B cell (primary cell): ENCODE measurements around the gene PYM1. TPM values are rescaled to one million over a fixed set of nuclear protein-coding genes. Genes with fewer than 3 reads are reported as not detected.

Source experiments
- ATAC-seq: fragments of 200-7000 bp; cut with Tn5 transposase; one replicate; pipeline ENCODE4 v1.10.0; 2021; ENCODE audit warnings: low read depth, mild to moderate bottlenecking, moderate number of reproducible peaks, moderate library complexity
- CTCF ChIA-PET: fragments of 350-600 bp; sonication (Branson Sonifier 250); formaldehyde crosslinking; loops from one replicate; lab custom pipeline; 2021; ENCODE audit warnings: antibody characterized with exemption, inconsistent platforms; lab: Charles Lee
- POLR2A ChIA-PET: fragments of 350-600 bp; sonication (Branson Sonifier 250); formaldehyde crosslinking; loops from one replicate; lab custom pipeline; 2021; ENCODE audit warnings: antibody characterized with exemption; lab: Charles Lee
- DNase-seq: peaks from one replicate; pipeline ENCODE4 v3.0.0; 2013
- H2AFZ ChIP-seq: 2 replicates; pipeline ENCODE4 v1.6.1; 2012; ENCODE audit warnings: mild to moderate bottlenecking, low read depth, low read length; ENCODE audit not compliant: insufficient read depth, poor library complexity, severe bottlenecking
- H3K27ac ChIP-seq, 2 donors: 1 replicate in 1 of 2; 2 replicates in 1 of 2; pipeline ENCODE4 v1.5.1; 2012 to 2013; ENCODE audit warnings: low read length in 2 of 2, mild to moderate bottlenecking in 2 of 2, moderate library complexity in 1 of 2
- H3K27me3 ChIP-seq, 4 experiments: fragments of 200-600 bp in 1 of 4; sonication (generic) in 1 of 4; replicated peaks in 1 of 4; 1 replicate in 2 of 4; 2 replicates in 2 of 4; pipeline versions ENCODE4 v1.6.1 to v1.7.0; 2013 to 2016; ENCODE audit warnings: low read length in 3 of 4, mild to moderate bottlenecking in 2 of 4, mixed read lengths in 1 of 4, moderate library complexity in 1 of 4; ENCODE audit not compliant: insufficient read depth in 4 of 4, control insufficient read depth in 3 of 4; ENCODE audit errors: control extremely low read depth in 1 of 4
- H3K36me3 ChIP-seq, 2 experiments: replicated peaks in 1 of 2; 1 replicate in 1 of 2; 2 replicates in 1 of 2; pipeline versions ENCODE4 v1.6.1 to v1.7.1; 2013; ENCODE audit warnings: low read length in 1 of 2; ENCODE audit not compliant: insufficient read depth in 2 of 2, control insufficient read depth in 1 of 2; ENCODE audit errors: control extremely low read depth in 1 of 2, extremely low read depth in 1 of 2
- H3K4me1 ChIP-seq, 2 donors: fragments of 200-600 bp in 1 of 2; sonication (generic) in 1 of 2; 1 replicate in 1 of 2; 2 replicates in 1 of 2; pipeline versions ENCODE4 v1.5.1 to v1.6.1; 2013 to 2017; ENCODE audit warnings: low read length in 2 of 2; ENCODE audit not compliant: control insufficient read depth in 2 of 2, insufficient read depth in 2 of 2
- H3K4me2 ChIP-seq: replicated peaks from 2 replicates; pipeline ENCODE3; 2012; ENCODE audit warnings: mild to moderate bottlenecking, low read depth, low read length; ENCODE audit not compliant: poor library complexity, severe bottlenecking
- H3K4me3 ChIP-seq, 5 experiments: fragments of 200-600 bp in 1 of 5; sonication (generic) in 1 of 5; 1 replicate in 3 of 5; 2 replicates in 2 of 5; pipeline versions ENCODE4 v1.5.1 to v1.7.0; 2011 to 2016; ENCODE audit warnings: low read length in 4 of 5, mild to moderate bottlenecking in 4 of 5, low read depth in 2 of 5, control low read depth in 1 of 5, moderate library complexity in 1 of 5; ENCODE audit not compliant: insufficient read depth in 1 of 5; ENCODE audit errors: control extremely low read depth in 1 of 5, extremely low read depth in 1 of 5
- H3K79me2 ChIP-seq: fragments of 200-600 bp; sonication (generic); one replicate; pipeline ENCODE4 v1.6.0; 2016; ENCODE audit warnings: low read length; ENCODE audit not compliant: control insufficient read depth, insufficient read depth
- H3K9ac ChIP-seq: fragments of 200-600 bp; sonication (generic); 2 replicates; pipeline ENCODE4 v1.6.1; 2017; ENCODE audit warnings: mild to moderate bottlenecking, low read length, moderate library complexity
- H3K9me3 ChIP-seq, 3 donors: one replicate each; pipeline versions ENCODE4 v1.6.1 to v1.7.1; 2013; ENCODE audit warnings: low read length in 2 of 3; ENCODE audit not compliant: control insufficient read depth in 2 of 3, insufficient read depth in 1 of 3; ENCODE audit errors: control extremely low read depth in 1 of 3
- H4K20me1 ChIP-seq: 2 replicates; pipeline ENCODE4 v1.6.0; 2012; ENCODE audit warnings: mild to moderate bottlenecking, low read length; ENCODE audit not compliant: insufficient read depth, control insufficient read depth, poor library complexity, severe bottlenecking
- H3K27ac Mint-ChIP-seq: one replicate; pipeline ENCODE4 v1.8.0; 2021; ENCODE audit warnings: mixed read lengths
- H3K27me3 Mint-ChIP-seq: one replicate; pipeline ENCODE4 v1.8.0; 2021; ENCODE audit warnings: mixed read lengths
- H3K4me1 Mint-ChIP-seq: one replicate; pipeline ENCODE4 v1.8.0; 2021; ENCODE audit warnings: mixed read lengths
- H3K4me3 Mint-ChIP-seq: one replicate; pipeline ENCODE4 v1.8.0; 2021; ENCODE audit warnings: mixed read lengths
- H3K9me3 Mint-ChIP-seq: one replicate; pipeline ENCODE4 v1.8.0; 2022; ENCODE audit warnings: mixed read lengths; ENCODE audit not compliant: insufficient read depth
- EZH2 ChIP-seq: IDR thresholded peaks from 2 replicates; pipeline ENCODE4 v1.6.1; 2012; ENCODE audit warnings: borderline replicate concordance, low read depth, mild to moderate bottlenecking, moderate library complexity, low read length; ENCODE audit not compliant: insufficient read depth, poor library complexity, severe bottlenecking
- WGBS: methylation state at CpG from one replicate; pipeline ENCODE4 v1.1.5; 2013; ENCODE audit warnings: missing lambda C conversion rate; ENCODE audit not compliant: insufficient coverage; 5-methylcytosine and 5-hydroxymethylcytosine counted together
- intact Hi-C: fragments of 100-400 bp; cut with micrococcal nuclease; formaldehyde crosslinking; loops from one replicate; pipeline ENCODE4 v1.10.0; 2022
- polyA plus RNA-seq: library from polyadenylated mRNA; depleted of rRNA; stranded (reverse); fragments of >200 nt; gene quantifications from 2 replicates; pipeline ENCODE4 v1.2.3, GENCODE V29; 2012
- total RNA-seq, 2 donors: library from RNA; stranded (reverse); fragments of 120-200 nt in 1 of 2; gene quantifications; 1 replicate in 1 of 2; 2 replicates in 1 of 2; pipeline versions ENCODE4 v1.2.3 to v1.2.4, GENCODE V29; 2013 to 2022
- TF ChIP-seq, protein P1 (sequence below): fragments of 200-600 bp; IDR thresholded peaks from one replicate; pipeline ENCODE4 v1.8.0; 2022; ENCODE audit warnings: antibody characterized with exemption, mild to moderate bottlenecking

Gene PYM1
- total and polyA plus RNA-seq, 2 donors (not counting 1 experiment from before 2014, with no cell fraction given), result 22.5 to 39.2 TPM

- H3K9me3 ChIP-seq, result peaks cover 3 to 18% (median 4%) of the 10 kb centered on the region in 3 donors
- ChIA-PET POLR2A (interaction anchor here (0.7 kb wide), 1 partner anchor 279 kb away, joined by 3 read pairs; no protein-coding TSS in a partner anchor), CTCF (no interaction called here)
- H3K9ac ChIP-seq, result no peak overlapping the region
- H2AFZ ChIP-seq, result no peak overlapping the region
- no peak overlapping the region for H3K27ac ChIP-seq
- Mint-ChIP-seq H3K4me3 (no peak overlapping the region), H3K4me1 (no peaks in the 10 kb centered on the region), H3K27me3 (peaks cover 4% of the 10 kb centered on the region), H3K9me3 (peaks cover 3% of the 10 kb centered on the region), H3K27ac (no peak overlapping the region)
- ATAC-seq, result no peak
- TF ChIP-seq, protein P1, sequence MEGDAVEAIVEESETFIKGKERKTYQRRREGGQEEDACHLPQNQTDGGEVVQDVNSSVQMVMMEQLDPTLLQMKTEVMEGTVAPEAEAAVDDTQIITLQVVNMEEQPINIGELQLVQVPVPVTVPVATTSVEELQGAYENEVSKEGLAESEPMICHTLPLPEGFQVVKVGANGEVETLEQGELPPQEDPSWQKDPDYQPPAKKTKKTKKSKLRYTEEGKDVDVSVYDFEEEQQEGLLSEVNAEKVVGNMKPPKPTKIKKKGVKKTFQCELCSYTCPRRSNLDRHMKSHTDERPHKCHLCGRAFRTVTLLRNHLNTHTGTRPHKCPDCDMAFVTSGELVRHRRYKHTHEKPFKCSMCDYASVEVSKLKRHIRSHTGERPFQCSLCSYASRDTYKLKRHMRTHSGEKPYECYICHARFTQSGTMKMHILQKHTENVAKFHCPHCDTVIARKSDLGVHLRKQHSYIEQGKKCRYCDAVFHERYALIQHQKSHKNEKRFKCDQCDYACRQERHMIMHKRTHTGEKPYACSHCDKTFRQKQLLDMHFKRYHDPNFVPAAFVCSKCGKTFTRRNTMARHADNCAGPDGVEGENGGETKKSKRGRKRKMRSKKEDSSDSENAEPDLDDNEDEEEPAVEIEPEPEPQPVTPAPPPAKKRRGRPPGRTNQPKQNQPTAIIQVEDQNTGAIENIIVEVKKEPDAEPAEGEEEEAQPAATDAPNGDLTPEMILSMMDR, result no peak
- no peak for TF ChIP-seq EZH2
- no peak for DNase-seq
- H4K20me1 ChIP-seq, result no peaks in the 10 kb centered on the region
- no peak overlapping the region for H3K4me2 ChIP-seq
- no peaks in the 10 kb centered on the region for H3K4me1 ChIP-seq
- no peaks in the 10 kb centered on the region for H3K79me2 ChIP-seq
- 94% methylated on average over 2 of the region's 8 CpGs for WGBS
- H3K4me3 ChIP-seq, result no peak overlapping the region
- intact Hi-C loops, result no loop called here
- H3K36me3 ChIP-seq, result no peaks in the 10 kb centered on the region
- no peaks in the 10 kb centered on the region for H3K27me3 ChIP-seq
Measured at GRCh38 chr12:55861396-55861795, 66.3 kb downstream of the PYM1 start.

- H3K79me2 ChIP-seq, result no peaks in the 10 kb centered on the region
- Mint-ChIP-seq H3K4me3 (no peak overlapping the region), H3K27ac (no peak overlapping the region), H3K4me1 (no peaks in the 10 kb centered on the region), H3K27me3 (peaks cover 32% of the 10 kb centered on the region), H3K9me3 (no peaks in the 10 kb centered on the region)
- no peaks in the 10 kb centered on the region for H4K20me1 ChIP-seq
- no peak overlapping the region for H3K27ac ChIP-seq
- TF ChIP-seq, protein P1, result no peak
- TF ChIP-seq EZH2, result no peak
- DNase-seq (no peak), ATAC-seq (no peak)
- no CpG with 5 or more reads among the region's 1 CpG for WGBS
- no peaks in the 10 kb centered on the region for H3K4me1 ChIP-seq
- H3K36me3 ChIP-seq, result no peaks in the 10 kb centered on the region
- ChIA-PET CTCF (no interaction called here), POLR2A (no interaction called here)
- H3K9ac ChIP-seq, result no peak overlapping the region
- no peak overlapping the region for H2AFZ ChIP-seq
- no peak overlapping the region for H3K4me2 ChIP-seq
- H3K27me3 ChIP-seq, result peaks cover 0 to 10% (median 9%) of the 10 kb centered on the region in 4 experiments
- intact Hi-C loops, result no loop called here
- H3K9me3 ChIP-seq, result no peaks in the 10 kb centered on the region
- no peak overlapping the region for H3K4me3 ChIP-seq
Measured at GRCh38 chr12:55852740-55853139, 75.0 kb downstream of the PYM1 start.

Other genes with a start within 250 kb of the PYM1 start
- gene ITGA7, start 220.0 kb downstream of the PYM1 start, total RNA-seq, result 2.4 and 2.7 TPM in 2 replicates
- 3.3 and 5.2 TPM in 2 replicates for gene ITGA7, start 220.0 kb downstream of the PYM1 start, polyA plus RNA-seq
- gene BLOC1S1, start 211.8 kb downstream of the PYM1 start, total RNA-seq, result 67.1 and 71.1 TPM in 2 replicates
- gene BLOC1S1, start 211.8 kb downstream of the PYM1 start, polyA plus RNA-seq, result 176 and 229 TPM in 2 replicates
- gene RDH5, start 207.5 kb downstream of the PYM1 start, total RNA-seq, result 37.8 and 38.1 TPM in 2 replicates
- 32.6 and 34.0 TPM in 2 replicates for gene RDH5, start 207.5 kb downstream of the PYM1 start, polyA plus RNA-seq
- gene CD63, start 198.9 kb downstream of the PYM1 start, total RNA-seq, result 104 TPM in 2 replicates
- 43.0 and 52.0 TPM in 2 replicates for gene CD63, start 198.9 kb downstream of the PYM1 start, polyA plus RNA-seq
- 11.3 and 12.2 TPM in 2 replicates for gene GDF11, start 184.8 kb downstream of the PYM1 start, total RNA-seq
- gene GDF11, start 184.8 kb downstream of the PYM1 start, polyA plus RNA-seq, result 4.4 and 4.5 TPM in 2 replicates
- gene SARNP, start 110.2 kb downstream of the PYM1 start, total RNA-seq, result 42.8 and 46.4 TPM in 2 replicates
- 22.6 and 33.3 TPM in 2 replicates for gene SARNP, start 110.2 kb downstream of the PYM1 start, polyA plus RNA-seq
- 41.9 and 43.1 TPM in 2 replicates for gene ORMDL2, start 109.9 kb downstream of the PYM1 start, total RNA-seq
- gene ORMDL2, start 109.9 kb downstream of the PYM1 start, polyA plus RNA-seq, result 13.3 and 22.7 TPM in 2 replicates
- gene DNAJC14, start 98.3 kb downstream of the PYM1 start, total RNA-seq, result 35.4 and 38.4 TPM in 2 replicates
- gene DNAJC14, start 98.3 kb downstream of the PYM1 start, polyA plus RNA-seq, result 6.4 and 11.0 TPM in 2 replicates
- gene MMP19, start 85.0 kb downstream of the PYM1 start, total RNA-seq, result 0.12 and 0.42 TPM in 2 replicates
- gene MMP19, start 85.0 kb downstream of the PYM1 start, polyA plus RNA-seq, result not detected in 2 replicates
- gene DGKA, start 3.3 kb upstream of the PYM1 start, total RNA-seq, result 238 and 239 TPM in 2 replicates
- gene DGKA, start 3.3 kb upstream of the PYM1 start, polyA plus RNA-seq, result 269 and 302 TPM in 2 replicates
- 0.32 and 0.90 TPM in 2 replicates for gene PMEL, start 38.1 kb upstream of the PYM1 start, total RNA-seq
- 0.13 and 0.46 TPM in 2 replicates for gene PMEL, start 38.1 kb upstream of the PYM1 start, polyA plus RNA-seq
- 32.7 and 32.8 TPM in 2 replicates for gene CDK2, start 38.9 kb upstream of the PYM1 start, total RNA-seq
- gene CDK2, start 38.9 kb upstream of the PYM1 start, polyA plus RNA-seq, result 10.8 and 21.7 TPM in 2 replicates
- gene RAB5B, start 46.2 kb upstream of the PYM1 start, total RNA-seq, result 96.1 and 111 TPM in 2 replicates
- gene RAB5B, start 46.2 kb upstream of the PYM1 start, polyA plus RNA-seq, result 34.9 and 42.1 TPM in 2 replicates
- gene SUOX, start 69.4 kb upstream of the PYM1 start, total RNA-seq, result 6.3 and 7.5 TPM in 2 replicates
- gene SUOX, start 69.4 kb upstream of the PYM1 start, polyA plus RNA-seq, result 3.1 and 3.4 TPM in 2 replicates
- 7.6 and 8.9 TPM in 2 replicates for gene IKZF4, start 93.1 kb upstream of the PYM1 start, total RNA-seq
- gene IKZF4, start 93.1 kb upstream of the PYM1 start, polyA plus RNA-seq, result 2.3 and 2.4 TPM in 2 replicates
- gene RPS26, start 114.0 kb upstream of the PYM1 start, total RNA-seq, result 19.4 and 21.0 TPM in 2 replicates
- 549 and 2,188 TPM in 2 replicates for gene RPS26, start 114.0 kb upstream of the PYM1 start, polyA plus RNA-seq
- not detected in 2 replicates for gene ERBB3, start 152.3 kb upstream of the PYM1 start, total RNA-seq
- gene ERBB3, start 152.3 kb upstream of the PYM1 start, polyA plus RNA-seq, result 0.06 and 0.10 TPM in 2 replicates
- gene PA2G4, start 176.7 kb upstream of the PYM1 start, total RNA-seq, result 77.3 and 84.6 TPM in 2 replicates
- gene PA2G4, start 176.7 kb upstream of the PYM1 start, polyA plus RNA-seq, result 53.4 and 56.7 TPM in 2 replicates
- gene RPL41, start 188.7 kb upstream of the PYM1 start, total RNA-seq, result 4,341 and 4,738 TPM in 2 replicates
- 8,499 and 10,371 TPM in 2 replicates for gene RPL41, start 188.7 kb upstream of the PYM1 start, polyA plus RNA-seq
- 21.7 and 25.5 TPM in 2 replicates for gene ZC3H10, start 190.4 kb upstream of the PYM1 start, total RNA-seq
- 3.3 and 4.7 TPM in 2 replicates for gene ZC3H10, start 190.4 kb upstream of the PYM1 start, polyA plus RNA-seq
- 151 and 154 TPM in 2 replicates for gene ESYT1, start 200.4 kb upstream of the PYM1 start, total RNA-seq
- gene ESYT1, start 200.4 kb upstream of the PYM1 start, polyA plus RNA-seq, result 132 and 162 TPM in 2 replicates
- gene MYL6B, start 224.7 kb upstream of the PYM1 start, total RNA-seq, result 23.7 and 25.7 TPM in 2 replicates
- 18.7 and 27.8 TPM in 2 replicates for gene MYL6B, start 224.7 kb upstream of the PYM1 start, polyA plus RNA-seq
- 645 and 675 TPM in 2 replicates for gene MYL6, start 230.5 kb upstream of the PYM1 start, total RNA-seq
- 711 and 892 TPM in 2 replicates for gene MYL6, start 230.5 kb upstream of the PYM1 start, polyA plus RNA-seq